GM12878 (cell line): ENCODE results near the gene GATAD2B. TPM values are rescaled to one million over a fixed set of nuclear protein-coding genes. Genes with fewer than 3 reads are reported as not detected.

ENCODE experiments used
- ASH2L ChIP-seq: fragments of 300-600, 200-600 bp; sonication (generic); IDR thresholded peaks from 2 replicates; pipeline ENCODE4 v1.6.1; 2017; ENCODE audit warnings: low read depth, mild to moderate bottlenecking, borderline replicate concordance
- BCL11A ChIP-seq: IDR thresholded peaks from 2 replicates; pipeline ENCODE4 v1.6.1; 2011; ENCODE audit warnings: low read depth, low read length
- BHLHE40 ChIP-seq, 2 experiments: fragments of 450-650 bp in 1 of 2; IDR thresholded peaks; 2 replicates each; pipeline ENCODE4 v1.6.1; 2011 to 2017; ENCODE audit warnings: low read depth in 2 of 2, borderline replicate concordance in 1 of 2, improper control_type of control experiment in 1 of 2, low read length in 1 of 2, mild to moderate bottlenecking in 1 of 2
- DPF2 ChIP-seq: fragments of 450-650 bp; IDR thresholded peaks from 2 replicates; pipeline ENCODE4 v1.6.1; 2017; ENCODE audit warnings: mild to moderate bottlenecking
- ESRRA ChIP-seq: IDR thresholded peaks from 2 replicates; pipeline ENCODE4 v1.6.1; 2012; ENCODE audit warnings: mild to moderate bottlenecking, low read length, improper control_type of control experiment
- EZH2 ChIP-seq: IDR thresholded peaks from 2 replicates; pipeline ENCODE4 v1.6.1; 2012; ENCODE audit warnings: low read depth, mild to moderate bottlenecking, control low read depth, inconsistent platforms, low read length, borderline replicate concordance; ENCODE audit not compliant: control insufficient read depth
- GABPA ChIP-seq: IDR thresholded peaks from 2 replicates; pipeline ENCODE4 v1.6.1; 2014; ENCODE audit warnings: antibody characterized with exemption, low read depth, mild to moderate bottlenecking, inconsistent platforms
- GATAD2B ChIP-seq: fragments of 450-650 bp; conservative IDR thresholded peaks from 2 replicates; pipeline ENCODE4 v1.6.1; 2017; ENCODE audit warnings: low read depth, mild to moderate bottlenecking, moderate library complexity
- HCFC1 ChIP-seq: fragments of 150-350 bp; IDR thresholded peaks from 2 replicates; pipeline ENCODE4 v1.6.1; 2014; ENCODE audit warnings: low read length
- HDAC2 ChIP-seq: fragments of 200-600 bp; sonication (generic); IDR thresholded peaks from 2 replicates; pipeline ENCODE4 v1.6.1; 2017
- IKZF1 ChIP-seq: fragments of 450-650 bp; conservative IDR thresholded peaks from 2 replicates; pipeline ENCODE4 v1.6.1; 2017; ENCODE audit warnings: antibody characterized with exemption, mild to moderate bottlenecking
- IRF4 ChIP-seq: IDR thresholded peaks from 2 replicates; pipeline ENCODE4 v1.6.1; 2011; ENCODE audit warnings: low read depth, low read length
- MTA2 ChIP-seq: fragments of 450-650 bp; IDR thresholded peaks from 2 replicates; pipeline ENCODE4 v1.6.1; 2016; ENCODE audit warnings: low read depth, mild to moderate bottlenecking, moderate library complexity
- NFIC ChIP-seq: IDR thresholded peaks from 2 replicates; pipeline ENCODE4 v1.6.1; 2012; ENCODE audit warnings: low read depth, mild to moderate bottlenecking, inconsistent platforms, low read length, moderate library complexity
- NFYA ChIP-seq: IDR thresholded peaks from 2 replicates; pipeline ENCODE4 v1.6.1; 2011; ENCODE audit warnings: low read depth, mild to moderate bottlenecking, low read length, improper control_type of control experiment, borderline replicate concordance
- NR2C2 ChIP-seq: IDR thresholded peaks from 2 replicates; pipeline ENCODE4 v1.6.1; 2011; ENCODE audit warnings: borderline replicate concordance, low read depth; ENCODE audit not compliant: control insufficient read depth, insufficient read length
- NR2F1 ChIP-seq: fragments of 450-650 bp; conservative IDR thresholded peaks from 2 replicates; pipeline ENCODE4 v1.6.1; 2017; ENCODE audit warnings: mild to moderate bottlenecking
- NRF1 ChIP-seq: conservative IDR thresholded peaks from 2 replicates; pipeline ENCODE4 v1.6.1; 2011; ENCODE audit warnings: mild to moderate bottlenecking, low read depth, low read length, improper control_type of control experiment
- PML ChIP-seq: IDR thresholded peaks from 2 replicates; pipeline ENCODE4 v1.6.1; 2012; ENCODE audit warnings: low read length, inconsistent platforms
- SMAD1 ChIP-seq: fragments of 450-650 bp; IDR thresholded peaks from 2 replicates; pipeline ENCODE4 v1.6.1; 2018; ENCODE audit warnings: mild to moderate bottlenecking, low read depth; ENCODE audit not compliant: partially characterized antibody
- SMAD5 ChIP-seq: IDR thresholded peaks from 2 replicates; pipeline ENCODE4 v1.6.1; 2016; ENCODE audit warnings: antibody characterized with exemption, low read depth
- SPI1 ChIP-seq: IDR thresholded peaks from 2 replicates; pipeline ENCODE4 v1.6.1; 2011; ENCODE audit warnings: low read depth, mild to moderate bottlenecking, low read length, moderate library complexity, borderline replicate concordance; ENCODE audit not compliant: insufficient read depth
- SRF ChIP-seq, 2 experiments: IDR thresholded peaks; 2 replicates each; pipeline ENCODE4 v1.6.1; 2011; ENCODE audit warnings: low read depth in 2 of 2, low read length in 2 of 2, mild to moderate bottlenecking in 1 of 2, moderate library complexity in 1 of 2
- SUZ12 ChIP-seq: fragments of 200-600 bp; sonication (generic); IDR thresholded peaks from one replicate; pipeline ENCODE4 v1.6.1; 2018; ENCODE audit warnings: antibody characterized with exemption, mild to moderate bottlenecking; ENCODE audit not compliant: unreplicated experiment
- TCF12 ChIP-seq: IDR thresholded peaks from 2 replicates; pipeline ENCODE4 v1.6.1; 2011; ENCODE audit warnings: low read depth, mild to moderate bottlenecking, low read length
- USF1 ChIP-seq: IDR thresholded peaks from 2 replicates; pipeline ENCODE4 v1.6.1; 2011; ENCODE audit warnings: borderline replicate concordance, low read depth, mild to moderate bottlenecking, moderate library complexity, mixed read lengths, low read length; ENCODE audit not compliant: insufficient read depth; ENCODE audit errors: extremely low read length
- USF2 ChIP-seq: IDR thresholded peaks from 2 replicates; pipeline ENCODE4 v1.6.1; 2011; ENCODE audit warnings: low read depth, low read length, improper control_type of control experiment, borderline replicate concordance
- ZBED1 ChIP-seq: IDR thresholded peaks from 2 replicates; pipeline ENCODE4 v1.6.1; 2016; ENCODE audit warnings: borderline replicate concordance
- polyA plus RNA-seq, 11 experiments: library from polyadenylated mRNA; depleted of rRNA in 4 of 11; unstranded in 6 of 11; stranded (reverse) in 5 of 11; fragments of >200 nt; fragmentation: Nextera tagmentation in 4 of 11; fragmentation: Illumina TruSeq in 1 of 11; extraction: Ambion mirVana in 4 of 11; extraction: Trizol in 1 of 11; gene quantifications; 1 replicate in 1 of 11; 2 replicates in 10 of 11; pipeline versions ENCODE4 v1.2.1 to v1.2.3, GENCODE V29; 2011 to 2016; ENCODE audit warnings: inconsistent platforms in 2 of 11, missing spikeins in 2 of 11, low read depth in 1 of 11
- total RNA-seq, 4 experiments: library from RNA; depleted of rRNA in 3 of 4; stranded (reverse); fragments of >200 nt in 3 of 4; fragmentation: Illumina TruSeq in 1 of 4; extraction: Trizol in 1 of 4; gene quantifications; 2 replicates each; pipeline versions ENCODE4 v1.2.1 to v1.2.3, GENCODE V29; 2013 to 2021

GATAD2B gene
- total and polyA plus RNA-seq, 10 of the 15 experiments (the other 5 are each of a cell fraction or from before 2014, with no cell fraction given) = 2.4 to 63.1 (median 8.7) TPM

- TF ChIP-seq SRF (IDR thresholded peaks at IDR 0.05; ENCODE audit: low read depth in 2 of 2, low read length in 2 of 2) (no peak), NR2C2 (no peak), IKZF1 (peak; percentile 65), EZH2 (no peak), PML (peak; percentile 77; the same call in 1 of the 2 replicates), HDAC2 (no peak), ESRRA (no peak), NFYA (peak; percentile 89), SUZ12 (no peak), USF2 (no peak), TCF12 (0 out of 2 replicates have a peak, but pooled peaks have one; percentile 12), NRF1 (no peak), SMAD1 (peak; percentile 66), GABPA (no peak), HCFC1 (peak; percentile 59), GATAD2B (peak; percentile 82; the same call in 1 of the 2 replicates), MTA2 (peak; percentile 73), BCL11A (no peak), SMAD5 (no peak), NR2F1 (no peak), BHLHE40 (IDR thresholded peaks at IDR 0.05; ENCODE audit: borderline replicate concordance in 1 of 2, low read depth in 2 of 2, low read length in 1 of 2) (peak in 1 of 2 experiments; percentile 27; a peak in 2 of 4 replicates), USF1 (no peak), ZBED1 (peak; percentile 100), ASH2L (no peak), IRF4 (no peak; the same call in 1 of the 2 replicates), DPF2 (peak; percentile 99), SPI1 (no peak), NFIC (no peak)
Measured at GRCh38 chr1:153922972-153923925, at the start of gene GATAD2B (continued).
